A204.1 (cell line): ENCODE data around the gene PMEL.
"Not testable (repeated sequence)": the region's sequence is repeated elsewhere in the genome, so short reads cannot be mapped to it uniquely, and the experiment has no call there.

ENCODE experiments used
- FAIRE-seq: peaks from 2 replicates; lab custom pipeline; 2012; peaks lifted over from hg19 to GRCh38; lab: Jason Lieb, UNC

PMEL gene

DNA sequence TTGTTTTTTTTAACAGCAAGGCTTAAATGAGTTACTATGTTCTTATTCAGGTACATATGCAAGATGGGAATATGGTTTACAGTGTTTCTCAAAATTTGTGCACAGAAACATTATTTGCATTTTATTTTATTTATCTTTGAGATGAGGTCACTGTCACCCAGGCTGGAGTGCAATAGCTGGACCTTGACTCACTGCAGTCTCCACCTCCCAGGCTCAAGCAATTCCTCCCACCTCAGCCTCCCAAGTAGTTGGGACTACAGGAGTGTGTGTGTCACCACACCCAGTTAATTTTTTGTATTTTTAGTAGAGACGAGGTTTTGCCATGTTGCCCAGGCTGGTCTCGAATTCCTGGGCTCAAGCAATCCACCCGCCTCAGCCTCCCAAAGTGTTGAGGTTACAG, 46.8 kb downstream of the PMEL start:
- FAIRE-seq: not testable (repeated sequence)

- FAIRE-seq: no peak
Measured at GRCh38 chr12:55915482-55915859, 50.4 kb downstream of the PMEL start.

- no peak for FAIRE-seq
Measured at GRCh38 chr12:55912908-55913307, 52.9 kb downstream of the PMEL start.

DNA sequence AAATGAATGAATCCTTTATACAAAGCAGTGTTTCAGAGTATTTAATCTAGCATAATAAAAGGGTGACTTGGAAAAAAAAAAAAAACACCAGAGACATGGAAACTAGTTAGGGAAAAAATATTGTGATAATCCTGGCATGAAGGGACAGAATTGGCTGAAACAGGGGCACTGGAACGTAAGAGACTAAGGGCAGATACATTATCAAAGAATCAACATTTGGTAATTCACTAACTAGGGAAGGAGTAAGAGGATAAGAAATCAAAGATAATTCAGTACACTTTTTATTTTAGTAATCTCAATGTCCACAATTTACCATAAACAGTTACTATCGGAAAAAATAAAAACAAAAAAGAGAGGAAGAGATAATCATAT, 56.3 kb downstream of the PMEL start:
- FAIRE-seq: no peak

DNA sequence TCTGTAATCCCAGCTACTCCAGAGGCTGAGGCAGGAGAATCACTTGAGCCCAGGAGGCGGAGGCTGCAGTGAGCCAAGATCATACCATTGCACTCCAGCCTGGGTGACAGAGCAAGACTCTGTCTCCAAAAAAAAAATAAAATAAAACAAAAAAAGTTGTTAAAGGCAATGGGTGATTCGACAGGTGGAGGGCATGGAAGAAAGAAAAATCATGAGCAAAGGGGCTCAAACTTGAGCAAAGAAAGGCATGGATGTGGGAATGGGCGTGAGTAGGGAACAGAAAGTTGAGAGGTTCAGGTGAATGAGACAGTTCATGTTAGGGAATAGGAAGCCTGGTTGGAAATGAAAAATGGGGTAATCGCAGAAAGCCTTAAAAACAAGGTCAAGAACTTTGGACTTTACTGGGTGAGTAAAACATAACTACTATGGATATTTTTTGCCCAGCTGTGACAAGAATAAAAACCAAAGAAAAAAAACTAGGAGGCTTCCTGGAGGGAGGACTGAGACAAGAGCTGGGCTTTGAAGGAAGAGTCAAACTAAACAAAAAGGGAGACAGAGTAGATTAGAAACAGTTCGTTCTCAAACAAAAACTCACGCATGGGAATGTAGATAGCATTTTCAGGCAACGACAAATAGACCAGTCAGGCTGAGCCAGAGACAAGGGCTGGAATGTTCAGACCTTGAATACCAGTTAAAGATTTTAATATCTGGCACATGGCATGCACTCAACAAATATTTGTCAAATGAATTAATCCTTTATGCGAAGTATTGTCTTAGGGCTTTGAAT, 56.9 kb downstream of the PMEL start:
- no peak for FAIRE-seq

DNA sequence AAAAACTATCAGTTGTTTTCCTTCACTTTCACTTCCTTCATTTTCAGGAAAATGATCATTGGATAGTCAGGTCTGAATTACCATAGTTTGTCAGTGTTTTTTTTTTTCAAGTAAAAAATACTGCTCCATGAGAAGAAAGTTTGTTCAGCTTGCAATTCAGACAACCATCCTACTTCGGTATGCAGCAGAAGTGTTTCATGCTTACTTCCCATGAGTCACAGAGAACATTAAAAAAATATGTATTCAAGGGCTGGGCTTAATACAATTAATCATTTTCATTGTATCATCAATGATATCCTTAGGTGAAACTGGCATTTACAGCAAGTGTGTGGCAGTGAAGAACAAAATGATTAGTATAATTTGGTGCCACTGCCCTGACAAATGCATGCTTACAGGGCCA, 59.8 kb downstream of the PMEL start:
- FAIRE-seq: no peak
